GM12891 (cell line): ENCODE measurements around the gene GLMN.

Source experiments
- PAX5 ChIP-seq: IDR thresholded peaks from 2 replicates; pipeline ENCODE4 v1.6.1; 2011; ENCODE audit warnings: low read length, moderate library complexity, mild to moderate bottlenecking; ENCODE audit not compliant: insufficient read depth, severe bottlenecking
- POLR2A ChIP-seq: IDR thresholded peaks from 2 replicates; pipeline ENCODE4 v1.6.1; 2011; ENCODE audit warnings: low read depth, low read length, control low read depth
- POLR2AphosphoS5 ChIP-seq: IDR thresholded peaks from 2 replicates; pipeline ENCODE4 v1.6.1; 2011; ENCODE audit warnings: low read depth, low read length, control low read depth
- SPI1 ChIP-seq: IDR thresholded peaks from 2 replicates; pipeline ENCODE4 v1.6.1; 2011; ENCODE audit warnings: low read depth, low read length, control low read depth
- TAF1 ChIP-seq: IDR thresholded peaks from 2 replicates; pipeline ENCODE4 v1.6.1; 2011; ENCODE audit warnings: low read depth, low read length, control low read depth

- no peak for TF ChIP-seq POLR2A
- TF ChIP-seq POLR2AphosphoS5: no peak
- no peak for TF ChIP-seq TAF1
- TF ChIP-seq PAX5: no peak
- no peak for TF ChIP-seq SPI1
Measured at GRCh38 chr1:92317836-92318493, 19.2 kb upstream of the GLMN start.
